HepG2 (cell line): ENCODE data around the gene TAS1R3. TPM values are rescaled to one million over a fixed set of nuclear protein-coding genes. Genes with fewer than 3 reads are reported as not detected.

ENCODE experiments used
- ATAC-seq: fragments of 200-7000 bp; cut with Tn5 transposase; 3 replicates; pipeline ENCODE4 v1.9.1; 2020; ENCODE audit warnings: mild to moderate bottlenecking, moderate library complexity
- BruUV-seq: library from RNA; stranded (reverse); fragments of 400-500 nt; replicated peaks from 2 replicates; lab custom pipeline; 2021; lab: Mats Ljungman, UMichigan
- CTCF ChIA-PET: fragments of 300-600 bp; formaldehyde crosslinking; extraction: SDS; loops from one replicate; lab custom pipeline; 2021; ENCODE audit warnings: low total read pairs, inconsistent platforms, low intra/inter-chr PET ratio; lab: Yijun Ruan, JAX
- POLR2A ChIA-PET: fragments of 350-600 bp; sonication (Branson Sonifier 250); formaldehyde crosslinking; loops from one replicate; lab custom pipeline; 2020; ENCODE audit warnings: antibody characterized with exemption, inconsistent platforms; lab: Yijun Ruan, JAX
- DNase-seq: peaks from one replicate; pipeline ENCODE4 v3.0.0-alpha.2; 2015; ENCODE audit warnings: low spot score
- FAIRE-seq: peaks from 3 replicates; lab custom pipeline; 2011; peaks lifted over from hg19 to GRCh38; lab: Jason Lieb, UNC
- H2AFZ ChIP-seq: one replicate; pipeline ENCODE4 v1.6.1; 2011; ENCODE audit warnings: low read length, inconsistent platforms
- H3K27ac ChIP-seq: fragments of 300-600 bp; 3 replicates; pipeline ENCODE4 v1.8.0; 2011; ENCODE audit warnings: mixed run types, mild to moderate bottlenecking, mixed read lengths, low read length, inconsistent platforms; ENCODE audit not compliant: insufficient read depth; ENCODE audit errors: extremely low read length
- H3K27me3 ChIP-seq, 2 experiments: fragments of 200-600 bp in 1 of 2; 2 replicates in 1 of 2; 3 replicates in 1 of 2; pipeline versions ENCODE4 v1.6.0 to v1.8.0; 2011; ENCODE audit warnings: low read length in 2 of 2, mild to moderate bottlenecking in 2 of 2, moderate library complexity in 2 of 2, inconsistent platforms in 1 of 2; ENCODE audit not compliant: insufficient read depth in 2 of 2, control insufficient read depth in 1 of 2
- H3K36me3 ChIP-seq, 2 experiments: fragments of 200-600 bp in 1 of 2; replicated peaks in 1 of 2; 2 replicates in 1 of 2; 3 replicates in 1 of 2; pipeline versions ENCODE4 v1.5.1 to v1.8.0; 2011; ENCODE audit warnings: low read length in 2 of 2, inconsistent platforms in 1 of 2; ENCODE audit not compliant: insufficient read depth in 2 of 2, control insufficient read depth in 1 of 2
- H3K4me1 ChIP-seq: 2 replicates; pipeline ENCODE4 v1.5.1; 2012; ENCODE audit warnings: low read length, inconsistent platforms; ENCODE audit not compliant: insufficient read depth
- H3K4me2 ChIP-seq: 2 replicates; pipeline ENCODE4 v1.6.0; 2011; ENCODE audit warnings: low read depth, low read length, inconsistent platforms
- H3K4me3 ChIP-seq, 3 experiments: fragments of 200-600 bp in 1 of 3; sonication (generic), shearing (Covaris generic) in 1 of 3; replicated peaks in 1 of 3; 2 replicates each; pipeline ENCODE4 v1.5.1; 2011 to 2016; ENCODE audit warnings: low read length in 3 of 3, inconsistent platforms in 2 of 3, low read depth in 2 of 3, mild to moderate bottlenecking in 2 of 3, control low read depth in 1 of 3, mixed read lengths in 1 of 3; ENCODE audit not compliant: insufficient read depth in 1 of 3
- H3K79me2 ChIP-seq: one replicate; pipeline ENCODE4 v1.6.1; 2011; ENCODE audit warnings: low read length, inconsistent platforms; ENCODE audit not compliant: insufficient read depth
- H3K9ac ChIP-seq: 2 replicates; pipeline ENCODE4 v1.6.0; 2011; ENCODE audit warnings: mild to moderate bottlenecking, low read depth, low read length, inconsistent platforms; ENCODE audit not compliant: insufficient read depth
- H3K9me3 ChIP-seq: 2 replicates; pipeline ENCODE4 v1.5.1; 2012; ENCODE audit warnings: mild to moderate bottlenecking, low read length
- H4K20me1 ChIP-seq: 2 replicates; pipeline ENCODE4 v1.6.0; 2011; ENCODE audit warnings: inconsistent platforms, mild to moderate bottlenecking, low read length, moderate library complexity; ENCODE audit not compliant: insufficient read depth
- ATM ChIP-seq: fragments of 450-650 bp; IDR thresholded peaks from 2 replicates; pipeline ENCODE4 v1.7.1; 2017; ENCODE audit warnings: mild to moderate bottlenecking, borderline replicate concordance
- HNRNPL ChIP-seq: fragments of 200-400 bp; formaldehyde crosslinking; IDR thresholded peaks from 2 replicates; pipeline ENCODE4 v1.6.1; 2017; ENCODE audit warnings: mild to moderate bottlenecking, low read depth, low read length
- ISL2 ChIP-seq: sonication (generic); formaldehyde crosslinking; IDR thresholded peaks from 2 replicates; pipeline ENCODE4 v1.5.0; 2020; ENCODE audit warnings: missing genetic modification reagents
- MATR3 ChIP-seq: sonication (generic); formaldehyde crosslinking; IDR thresholded peaks from 2 replicates; pipeline ENCODE4 v1.4.0; 2020; ENCODE audit warnings: missing genetic modification reagents
- NPAS2 ChIP-seq: sonication (generic); formaldehyde crosslinking; IDR thresholded peaks from 2 replicates; pipeline ENCODE4 v1.8.0; 2022; ENCODE audit warnings: mild to moderate bottlenecking, missing genetic modification reagents, borderline replicate concordance
- ZNF207 ChIP-seq: fragments of 450-650 bp; IDR thresholded peaks from 2 replicates; pipeline ENCODE4 v1.6.1; 2016; ENCODE audit warnings: antibody characterized with exemption, borderline replicate concordance
- ZNF552 ChIP-seq: sonication (generic); formaldehyde crosslinking; IDR thresholded peaks from 2 replicates; pipeline ENCODE4 v1.9.0; 2022; ENCODE audit warnings: missing genetic modification reagents, mild to moderate bottlenecking, borderline replicate concordance
- ZNF562 ChIP-seq: sonication (generic); formaldehyde crosslinking; IDR thresholded peaks from 2 replicates; pipeline ENCODE4 v1.8.0; 2022; ENCODE audit warnings: missing genetic modification reagents, borderline replicate concordance
- ZNF670 ChIP-seq: sonication (generic); formaldehyde crosslinking; IDR thresholded peaks from 2 replicates; pipeline ENCODE4 v1.8.0; 2022; ENCODE audit warnings: mild to moderate bottlenecking, missing genetic modification reagents, borderline replicate concordance
- WGBS: methylation state at CpG from one replicate; pipeline ENCODE4 v1.1.6; 2017; ENCODE audit warnings: low lambda C conversion rate; 5-methylcytosine and 5-hydroxymethylcytosine counted together
- in situ Hi-C: cut with HindIII; loops from 2 replicates; pipeline ENCODE4 v1.10.0; 2017; ENCODE audit warnings: low pct_unique_long_range_greater_than_20kb; ENCODE audit not compliant: extremely low pct_ligation_motif_present
- intact Hi-C: fragments of 100-400 bp; cut with micrococcal nuclease; formaldehyde crosslinking; loops from one replicate; pipeline ENCODE4 v1.10.0; 2022; ENCODE audit not compliant: unreplicated experiment
- polyA plus RNA-seq, 8 experiments: library from polyadenylated mRNA; depleted of rRNA in 3 of 8; stranded (reverse) in 7 of 8; unstranded in 1 of 8; fragments of >200 nt; fragmentation: Illumina TruSeq in 4 of 8; extraction: Trizol in 4 of 8; gene quantifications; 2 replicates each; pipeline versions ENCODE4 v1.2.1 to v1.2.3, GENCODE V29; 2011 to 2016; ENCODE audit warnings: low read depth in 4 of 8, missing spikeins in 1 of 8, mixed read lengths in 1 of 8; ENCODE audit not compliant: insufficient read depth in 1 of 8
- total RNA-seq, 5 experiments: library from RNA; depleted of rRNA; stranded (reverse); fragments of >200 nt; fragmentation: Illumina TruSeq; extraction: Trizol; gene quantifications; 2 replicates each; pipeline ENCODE4 v1.2.3, GENCODE V29; 2016; ENCODE audit warnings: low read depth in 1 of 5

The TAS1R3 gene
- total and polyA plus RNA-seq, 2 of the 13 experiments (the other 11 are each of a cell fraction or from before 2014, with no cell fraction given): 0.13 to 0.15 TPM

GRCh38 chr1:1294250-1294890 is 36.7 kb upstream of the TAS1R3 start:
- H3K9me3 ChIP-seq: no peaks in the 10 kb centered on the region
- no peak for DNase-seq
- CTCF ChIA-PET: no interaction called here
- intact Hi-C loops: loop anchor here (5.0 kb wide), 1 partner anchor 172 kb away; no protein-coding TSS in a partner anchor
- no peak overlapping the region for H3K9ac ChIP-seq
- H3K79me2 ChIP-seq: no peaks in the 10 kb centered on the region
- H3K4me3 ChIP-seq: no peak overlapping the region
- BruUV-seq: no TSS peak
- H2AFZ ChIP-seq: no peak overlapping the region
- H4K20me1 ChIP-seq: no peaks in the 10 kb centered on the region
- WGBS: 98% methylated on average over 44 of the region's 58 CpGs
- no peaks in the 10 kb centered on the region; a peak in 1 of 5 replicates for H3K27me3 ChIP-seq
- H3K27ac ChIP-seq: no peak overlapping the region
- H3K4me1 ChIP-seq: no peaks in the 10 kb centered on the region
- no peak for FAIRE-seq
- no peak for ATAC-seq
- in situ Hi-C loops: no loop called here
- POLR2A ChIA-PET: interaction anchor here (0.6 kb wide), 1 partner anchor 11 kb away, joined by 3 read pairs; no protein-coding TSS in a partner anchor
- TF ChIP-seq ISL2 (CRISPR knock-in tag) (no peak), MATR3 (CRISPR knock-in tag) (no peak), ZNF562 (CRISPR knock-in tag) (no peak), HNRNPL (no peak), ZNF207 (no peak), ATM (no peak), ZNF552 (no peak), NPAS2 (no peak), ZNF670 (no peak)
- no peak overlapping the region for H3K4me2 ChIP-seq
- H3K36me3 ChIP-seq: no peaks in the 10 kb centered on the region; a peak in 1 of 5 replicates
